OCI-LY3 (cell line): Measurements from ENCODE around the gene LTA.

Experiments used
- H2AFZ ChIP-seq: fragments of 200-600, 300-600 bp; shearing (Covaris generic); 2 replicates; pipeline ENCODE4 v1.6.0; 2014; ENCODE audit warnings: antibody characterized with exemption, low read depth, low read length
- H3K27ac ChIP-seq: fragments of 200-600, 300-600 bp; sonication (generic); 2 replicates; pipeline ENCODE4 v1.5.1; 2014; ENCODE audit warnings: mild to moderate bottlenecking, low read length, moderate library complexity, mixed read lengths
- H3K27me3 ChIP-seq: fragments of 200-600, 300-600 bp; sonication (generic); 2 replicates; pipeline ENCODE4 v1.6.1; 2014; ENCODE audit warnings: low read depth, low read length, mixed read lengths
- H3K36me3 ChIP-seq: fragments of 200-600, 300-600 bp; sonication (generic); replicated peaks from 2 replicates; pipeline ENCODE3; 2014; ENCODE audit warnings: low read depth, low read length, mixed read lengths
- H3K4me1 ChIP-seq: fragments of 300-600, 200-600 bp; sonication (generic); 2 replicates; pipeline ENCODE4 v1.6.1; 2014; ENCODE audit warnings: low read length, mixed read lengths
- H3K4me2 ChIP-seq: fragments of 200-600, 300-600 bp; sonication (generic); 2 replicates; pipeline ENCODE4 v1.6.1; 2014; ENCODE audit warnings: low read length, mixed read lengths
- H3K4me3 ChIP-seq: fragments of 300-600, 200-600 bp; sonication (generic); 2 replicates; pipeline ENCODE4 v1.5.1; 2014; ENCODE audit warnings: antibody characterized with exemption, mild to moderate bottlenecking, low read length, moderate library complexity
- H3K79me2 ChIP-seq: fragments of 300-600, 200-600 bp; shearing (Covaris generic); 2 replicates; pipeline ENCODE4 v1.6.1; 2014; ENCODE audit warnings: mild to moderate bottlenecking, low read length, mixed read lengths
- H3K9ac ChIP-seq: fragments of 300-600, 200-600 bp; shearing (Covaris generic); 2 replicates; pipeline ENCODE4 v1.6.0; 2014; ENCODE audit warnings: mild to moderate bottlenecking, low read length, moderate library complexity
- H3K9me3 ChIP-seq: fragments of 200-600, 300-600 bp; shearing (Covaris generic); 2 replicates; pipeline ENCODE4 v1.6.1; 2014; ENCODE audit warnings: low read length, mixed read lengths; ENCODE audit not compliant: insufficient read depth
- H4K20me1 ChIP-seq: fragments of 200-600, 300-600 bp; sonication (generic); 2 replicates; pipeline ENCODE4 v1.6.1; 2016; ENCODE audit warnings: low read length, mixed read lengths; ENCODE audit not compliant: insufficient read depth
- CTCF ChIP-seq: fragments of 200-600, 300-600 bp; sonication (generic); IDR thresholded peaks from 2 replicates; pipeline ENCODE4 v1.5.1; 2014; ENCODE audit warnings: antibody characterized with exemption, low read length, low read depth
- EZH2phosphoT487 ChIP-seq: fragments of 200-600 bp; shearing (Covaris generic); IDR thresholded peaks from 2 replicates; pipeline ENCODE4 v1.6.1; 2018; ENCODE audit warnings: antibody characterized with exemption, mixed run types, low read depth

LTA gene

GRCh38 chr6:31568537-31568961 lies 3.5 kb upstream of the LTA start:
- no peaks in the 10 kb centered on the region for H4K20me1 ChIP-seq
- H3K9me3 ChIP-seq = no peaks in the 10 kb centered on the region
- H3K27me3 ChIP-seq = no peaks in the 10 kb centered on the region
- H2AFZ ChIP-seq = no peak overlapping the region
- H3K9ac ChIP-seq = peak overlapping the region; percentile 92
- H3K4me1 ChIP-seq = peaks cover 72% of the 10 kb centered on the region
- TF ChIP-seq CTCF = no peak
- no peak for TF ChIP-seq EZH2phosphoT487
- H3K4me2 ChIP-seq = peak overlapping the region; percentile 100
- H3K27ac ChIP-seq = peak overlapping the region; percentile 100
- H3K4me3 ChIP-seq = peak overlapping the region; percentile 62
- H3K36me3 ChIP-seq = peaks cover 12% of the 10 kb centered on the region
- peaks cover 79% of the 10 kb centered on the region for H3K79me2 ChIP-seq

- H3K9me3 ChIP-seq = no peaks in the 10 kb centered on the region
- H4K20me1 ChIP-seq = no peaks in the 10 kb centered on the region
- no peak for TF ChIP-seq EZH2phosphoT487
- TF ChIP-seq CTCF = no peak
- H3K4me1 ChIP-seq = peaks cover 79% of the 10 kb centered on the region
- peak overlapping the region; percentile 98 for H3K4me3 ChIP-seq
- peak overlapping the region; percentile 100 for H3K4me2 ChIP-seq
- H3K27me3 ChIP-seq = no peaks in the 10 kb centered on the region
- peaks cover 16% of the 10 kb centered on the region for H3K36me3 ChIP-seq
- no peak overlapping the region for H2AFZ ChIP-seq
- H3K9ac ChIP-seq = peak overlapping the region; percentile 92
- H3K79me2 ChIP-seq = peaks cover 92% of the 10 kb centered on the region
- H3K27ac ChIP-seq = peak overlapping the region; percentile 100
Measured at GRCh38 chr6:31569861-31570536, 2.1 kb upstream of the LTA start.

GRCh38 chr6:31573239-31574105 lies 1.4 kb downstream of the LTA start:
- Histone ChIP-seq H3K4me3 (peak overlapping the region; percentile 98), H3K79me2 (peaks cover 96% of the 10 kb centered on the region), H3K9me3 (no peaks in the 10 kb centered on the region), H3K36me3 (peaks cover 45% of the 10 kb centered on the region), H3K27ac (peak overlapping the region; percentile 100), H3K4me1 (peaks cover 59% of the 10 kb centered on the region), H2AFZ (no peak overlapping the region), H3K27me3 (no peaks in the 10 kb centered on the region), H3K9ac (peak overlapping the region; percentile 92), H4K20me1 (peaks cover 25% of the 10 kb centered on the region), H3K4me2 (peak overlapping the region; percentile 100)
- TF ChIP-seq CTCF (no peak), EZH2phosphoT487 (no peak)
